Neural progenitor cell (in vitro differentiated cells): ENCODE results near the gene PPP5C. TPM values are rescaled to one million over a fixed set of nuclear protein-coding genes. Genes with fewer than 3 reads are reported as not detected.
A peak's percentile ranks its signal among the peaks of the same experiment; 100 is the strongest.

Experiments
- DNase-seq: peaks from one replicate; pipeline ENCODE4 v3.0.0-alpha.2; 2016; ENCODE audit warnings: low spot score
- H2AFZ ChIP-seq: fragments of 200-600 bp; sonication (generic); replicated peaks from 2 replicates; pipeline ENCODE4 v1.6.1; 2016; ENCODE audit warnings: antibody characterized with exemption
- H3F3A ChIP-seq: fragments of 200-600 bp; sonication (generic); 2 replicates; pipeline ENCODE4 v1.6.1; 2016; ENCODE audit warnings: antibody characterized with exemption, low read depth
- H3K27ac ChIP-seq: fragments of 200-600 bp; sonication (generic); 2 replicates; pipeline ENCODE4 v1.5.1; 2016; ENCODE audit warnings: mild to moderate bottlenecking
- H3K27me3 ChIP-seq: fragments of 200-600 bp; sonication (generic); 2 replicates; pipeline ENCODE4 v1.6.1; 2016; ENCODE audit warnings: mild to moderate bottlenecking, moderate library complexity
- H3K36me3 ChIP-seq: fragments of 200-600 bp; sonication (generic); 2 replicates; pipeline ENCODE4 v1.5.1; 2016
- H3K4me1 ChIP-seq: fragments of 200-600 bp; sonication (generic); 2 replicates; pipeline ENCODE4 v1.6.1; 2016; ENCODE audit warnings: mixed run types
- H3K4me2 ChIP-seq: fragments of 200-600 bp; sonication (generic); 2 replicates; pipeline ENCODE4 v1.6.1; 2016
- H3K4me3 ChIP-seq: fragments of 200-600 bp; sonication (generic); 2 replicates; pipeline ENCODE4 v1.5.1; 2016
- H3K79me2 ChIP-seq: fragments of 200-600 bp; sonication (generic); 2 replicates; pipeline ENCODE4 v1.6.1; 2016; ENCODE audit warnings: low read depth
- H3K9ac ChIP-seq: fragments of 200-600 bp; sonication (generic); 2 replicates; pipeline ENCODE4 v1.6.1; 2016
- H3K9me3 ChIP-seq: fragments of 200-600 bp; sonication (generic); 2 replicates; pipeline ENCODE4 v1.5.1; 2016; ENCODE audit warnings: low read depth
- H4K20me1 ChIP-seq: fragments of 200-600 bp; sonication (generic); 2 replicates; pipeline ENCODE4 v1.6.1; 2016; ENCODE audit warnings: low read depth
- H3K27ac Mint-ChIP-seq: 3 replicates; pipeline ENCODE4 v1.8.0; 2021; ENCODE audit warnings: mixed read lengths
- H3K27me3 Mint-ChIP-seq: 2 replicates; pipeline ENCODE4 v1.8.0; 2022; ENCODE audit warnings: low read depth, mild to moderate bottlenecking, inconsistent platforms, moderate library complexity, mixed read lengths; ENCODE audit not compliant: insufficient read depth
- H3K36me3 Mint-ChIP-seq: 3 replicates; pipeline ENCODE4 v1.8.0; 2021; ENCODE audit warnings: mixed read lengths
- H3K4me1 Mint-ChIP-seq: 3 replicates; pipeline ENCODE4 v1.8.0; 2021; ENCODE audit warnings: mixed read lengths
- H3K4me3 Mint-ChIP-seq: 3 replicates; pipeline ENCODE4 v1.8.0; 2021; ENCODE audit warnings: mild to moderate bottlenecking, moderate library complexity, mixed read lengths
- H3K9me3 Mint-ChIP-seq: 3 replicates; pipeline ENCODE4 v1.8.0; 2020; ENCODE audit warnings: mixed read lengths
- CTCF ChIP-seq: fragments of 200-600 bp; sonication (generic); IDR thresholded peaks from 2 replicates; pipeline ENCODE4 v1.5.1; 2017; ENCODE audit warnings: antibody characterized with exemption, mild to moderate bottlenecking
- EZH2 ChIP-seq: fragments of 200-600 bp; sonication (generic); IDR thresholded peaks from 2 replicates; pipeline ENCODE4 v1.6.1; 2017; ENCODE audit warnings: antibody characterized with exemption, mild to moderate bottlenecking, moderate library complexity
- EZH2phosphoT487 ChIP-seq: fragments of 200-600 bp; sonication (generic); IDR thresholded peaks from 2 replicates; pipeline ENCODE4 v1.6.1; 2017; ENCODE audit warnings: antibody characterized with exemption
- total RNA-seq: library from RNA; depleted of rRNA; stranded (reverse); fragments of >200 nt; gene quantifications from 2 replicates; pipeline ENCODE4 v1.2.3, GENCODE V29; 2015; ENCODE audit warnings: low replicate concordance

Gene PPP5C
- total RNA-seq, 1 donor from 2014 or later, result 63.5 TPM

- Histone ChIP-seq H3F3A (peaks cover 19% of the 10 kb centered on the region), H3K4me3 (no peak overlapping the region), H3K9ac (no peak overlapping the region), H3K4me2 (no peak overlapping the region), H3K4me1 (peaks cover 31% of the 10 kb centered on the region), H3K79me2 (peaks cover 55% of the 10 kb centered on the region), H3K27me3 (no peaks in the 10 kb centered on the region), H3K27ac (no peak overlapping the region), H4K20me1 (peaks cover 49% of the 10 kb centered on the region), H3K36me3 (peaks cover 4% of the 10 kb centered on the region), H2AFZ (no peak overlapping the region), H3K9me3 (no peaks in the 10 kb centered on the region)
- Mint-ChIP-seq H3K27me3 (peaks cover 7% of the 10 kb centered on the region), H3K36me3 (peaks cover 15% of the 10 kb centered on the region), H3K4me3 (no peak overlapping the region), H3K9me3 (no peaks in the 10 kb centered on the region), H3K4me1 (peaks cover 43% of the 10 kb centered on the region), H3K27ac (no peak overlapping the region)
- DNase-seq, result no peak
- TF ChIP-seq EZH2phosphoT487 (no peak), CTCF (no peak), EZH2 (no peak)
Observed at GRCh38 chr19:46371371-46371901, 24.5 kb downstream of the PPP5C start.

- Histone ChIP-seq H3K9me3 (no peaks in the 10 kb centered on the region), H3K4me3 (peak overlapping the region; percentile 12), H2AFZ (no peak overlapping the region), H3F3A (peaks cover 19% of the 10 kb centered on the region), H3K27ac (peak overlapping the region; percentile 90), H3K9ac (no peak overlapping the region), H3K36me3 (no peaks in the 10 kb centered on the region), H3K27me3 (no peaks in the 10 kb centered on the region), H4K20me1 (peaks cover 38% of the 10 kb centered on the region), H3K79me2 (peaks cover 48% of the 10 kb centered on the region), H3K4me2 (peak overlapping the region; percentile 81), H3K4me1 (peaks cover 20% of the 10 kb centered on the region)
- TF ChIP-seq CTCF, result peak; percentile 59
- TF ChIP-seq EZH2phosphoT487, result no peak
- TF ChIP-seq EZH2, result no peak
- no peak overlapping the region for H3K27ac Mint-ChIP-seq
- no peaks in the 10 kb centered on the region for H3K9me3 Mint-ChIP-seq
- peaks cover 27% of the 10 kb centered on the region for H3K4me1 Mint-ChIP-seq
- peaks cover 5% of the 10 kb centered on the region for H3K27me3 Mint-ChIP-seq
- H3K36me3 Mint-ChIP-seq, result peaks cover 21% of the 10 kb centered on the region
- H3K4me3 Mint-ChIP-seq, result no peak overlapping the region
- peak; percentile 59 for DNase-seq
Observed at GRCh38 chr19:46372901-46373490, 26.1 kb downstream of the PPP5C start.

- no peak overlapping the region for H3K27ac Mint-ChIP-seq
- no peak overlapping the region for H3K4me3 Mint-ChIP-seq
- DNase-seq, result peak; percentile 70
- peaks cover 27% of the 10 kb centered on the region for H3K4me1 Mint-ChIP-seq
- peaks cover 24% of the 10 kb centered on the region for H3K36me3 Mint-ChIP-seq
- H3K4me2 ChIP-seq, result peak overlapping the region; percentile 81
- peaks cover 35% of the 10 kb centered on the region for H4K20me1 ChIP-seq
- no peaks in the 10 kb centered on the region for H3K27me3 ChIP-seq
- no peak for TF ChIP-seq EZH2
- no peak for TF ChIP-seq CTCF
- no peak for TF ChIP-seq EZH2phosphoT487
- H3K9me3 ChIP-seq, result no peaks in the 10 kb centered on the region
- peaks cover 20% of the 10 kb centered on the region for H3K4me1 ChIP-seq
- H3F3A ChIP-seq, result peaks cover 19% of the 10 kb centered on the region
- no peaks in the 10 kb centered on the region for H3K9me3 Mint-ChIP-seq
- H3K9ac ChIP-seq, result no peak overlapping the region
- peaks cover 5% of the 10 kb centered on the region for H3K27me3 Mint-ChIP-seq
- H2AFZ ChIP-seq, result no peak overlapping the region
- H3K27ac ChIP-seq, result peak overlapping the region; percentile 90
- peak overlapping the region; percentile 31 for H3K4me3 ChIP-seq
- H3K36me3 ChIP-seq, result no peaks in the 10 kb centered on the region
- peaks cover 48% of the 10 kb centered on the region for H3K79me2 ChIP-seq
Observed at GRCh38 chr19:46373491-46374359, 26.8 kb downstream of the PPP5C start.
